DMS79 (cell line): ENCODE data around the gene ZNF787.

Experiments used
- DNase-seq: peaks from one replicate; lab custom pipeline; 2025; lab: John Stamatoyannopoulos, UW

ZNF787 gene

GRCh38 chr19:56120371-56121179 is 520 bp downstream of the ZNF787 start:
- DNase-seq, result no peak

DNA sequence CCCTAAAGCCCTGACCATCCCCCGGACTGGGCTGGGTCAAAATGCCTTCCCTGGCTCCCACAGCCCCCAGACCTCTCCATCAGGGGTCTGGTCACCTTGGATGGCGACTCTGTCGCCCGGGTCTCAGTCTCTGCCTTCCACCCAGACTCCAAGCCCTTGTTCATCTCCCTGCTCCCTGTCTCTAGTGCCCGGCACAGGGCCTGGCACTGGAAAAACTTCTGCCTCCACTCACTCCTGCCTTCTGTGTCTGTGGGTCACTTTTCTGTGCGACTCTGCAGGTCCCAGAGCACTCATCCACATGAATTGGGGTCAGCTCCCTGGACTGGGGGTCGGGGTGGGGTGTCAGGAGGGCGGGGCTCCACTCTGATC is 1.1 kb downstream of the ZNF787 start:
- DNase-seq, result no peak

DNA sequence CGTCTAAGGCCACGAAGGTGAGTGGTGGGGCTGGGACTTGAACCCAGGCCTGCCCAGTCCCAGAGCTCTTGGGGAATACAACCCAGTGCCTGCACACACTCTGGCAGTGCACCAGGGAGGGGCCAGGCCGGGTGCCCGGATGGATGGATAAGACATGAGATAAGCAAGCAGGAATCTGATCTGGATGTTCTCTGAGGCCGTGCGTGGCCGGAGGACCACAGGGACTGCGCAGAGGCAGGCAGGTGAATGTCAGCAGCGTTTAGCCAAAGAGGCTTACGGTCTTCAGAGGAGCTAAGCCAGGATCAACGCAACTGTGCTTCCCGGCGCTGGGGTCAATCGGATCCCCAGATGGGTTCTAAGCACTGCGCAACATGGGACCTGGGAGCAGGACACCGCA is 1.5 kb downstream of the ZNF787 start:
- no peak for DNase-seq

DNA sequence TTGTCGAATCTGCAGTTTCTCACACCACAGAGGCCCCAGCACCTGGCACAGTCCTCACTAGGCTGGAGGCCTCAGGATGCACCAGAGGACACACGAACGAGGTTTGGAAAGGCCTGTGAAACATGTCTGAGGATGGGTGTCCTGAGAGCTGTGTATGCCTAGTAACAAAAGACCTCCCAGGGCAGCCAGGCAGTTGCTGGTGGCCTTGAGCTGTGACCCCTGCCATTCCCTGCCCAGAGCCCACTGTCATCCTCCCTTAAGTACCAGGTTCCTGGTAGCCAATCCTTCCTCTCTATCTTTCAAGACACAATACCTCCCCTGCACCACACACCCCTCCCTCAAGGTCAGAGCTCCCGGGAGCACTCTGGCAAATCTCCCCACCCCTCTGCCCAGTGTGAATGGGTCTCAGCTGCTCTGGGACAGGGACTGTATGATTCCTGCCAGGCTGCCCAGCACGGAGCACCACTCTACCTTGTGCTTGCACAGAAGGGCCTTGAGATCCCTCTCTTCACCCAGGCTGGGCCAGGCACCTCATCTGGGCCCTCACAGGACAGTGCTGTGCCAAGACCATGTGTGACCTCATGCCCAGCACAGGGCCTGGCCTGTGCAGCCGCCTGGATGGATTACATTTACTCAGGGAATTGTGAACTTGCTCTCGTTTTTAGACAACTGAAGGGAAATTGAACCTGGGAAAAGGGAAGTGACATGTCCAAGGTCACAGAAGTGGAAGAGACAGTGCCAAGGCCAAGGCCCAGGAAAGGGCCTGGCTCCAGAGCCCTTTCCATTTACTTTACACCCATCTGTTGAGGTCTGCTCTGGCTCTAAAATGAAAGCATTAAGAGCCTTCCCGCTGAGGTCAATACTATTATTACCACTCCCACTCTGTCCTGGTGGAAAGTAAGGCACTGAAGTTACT is 2.2 kb downstream of the ZNF787 start:
- no peak for DNase-seq

GRCh38 chr19:56117889-56118288 is 3.2 kb downstream of the ZNF787 start:
- no peak for DNase-seq

- no peak for DNase-seq
These were observed 3.7 kb downstream of the ZNF787 start for GRCh38 chr19:56117376-56117884.

DNA sequence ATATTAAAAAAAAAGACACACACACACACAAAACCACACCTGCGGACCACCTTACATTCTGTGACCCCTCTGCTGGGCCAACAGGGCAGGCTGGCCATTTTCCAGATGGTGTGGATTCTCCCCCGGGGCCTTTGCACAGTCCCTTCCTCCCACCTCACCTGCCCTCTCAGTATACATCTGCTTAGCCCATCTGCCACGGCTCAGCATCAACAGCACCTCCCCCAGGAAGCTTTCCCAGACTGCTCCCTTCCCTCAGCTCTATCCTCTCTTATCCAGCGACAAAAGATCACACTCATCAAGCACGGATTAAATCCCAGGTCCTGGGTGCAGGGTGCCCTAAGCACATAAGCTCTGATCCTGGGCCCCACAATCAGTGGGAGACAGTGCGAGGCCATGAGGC is 4.5 kb downstream of the ZNF787 start:
- DNase-seq, result no peak

- no peak for DNase-seq
These were observed 5.6 kb downstream of the ZNF787 start for GRCh38 chr19:56115490-56115889.

GRCh38 chr19:56114778-56115110 is 6.4 kb downstream of the ZNF787 start:
- no peak for DNase-seq

DNA sequence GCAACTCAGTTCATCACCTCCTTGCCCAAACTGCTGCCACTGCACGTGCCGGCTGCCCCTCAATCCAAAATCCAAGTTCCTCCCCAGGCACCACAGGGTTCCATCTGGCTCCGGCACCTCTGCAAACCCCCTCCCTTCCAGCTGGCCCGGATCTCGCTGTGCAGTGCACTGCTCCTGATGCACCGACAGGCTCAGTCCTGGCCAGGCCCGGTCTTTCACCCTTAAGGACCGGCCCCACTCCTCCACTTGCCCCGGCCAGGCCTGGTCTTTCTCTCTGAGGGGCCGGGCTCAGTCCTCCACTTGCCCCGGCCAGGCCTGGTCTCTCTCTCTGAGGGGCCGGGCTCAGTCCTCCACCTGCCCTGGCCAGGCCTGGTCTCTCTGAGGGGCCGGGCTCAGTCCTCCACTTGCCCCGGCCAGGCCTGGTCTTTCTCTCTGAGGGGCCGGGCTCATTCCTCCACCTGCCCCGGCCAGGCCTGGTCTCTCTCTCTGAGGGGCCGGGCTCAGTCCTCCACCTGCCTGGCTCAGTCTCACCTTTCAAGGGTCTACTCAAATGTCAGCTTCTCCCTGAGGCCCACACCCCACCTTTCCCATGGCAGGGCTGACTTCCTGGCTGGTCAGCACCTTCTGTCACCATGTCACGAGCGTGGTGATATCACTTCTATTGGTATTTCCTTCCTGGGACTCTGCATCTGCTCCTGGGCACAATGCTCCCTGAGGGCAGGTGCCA is 6.9 kb downstream of the ZNF787 start:
- DNase-seq, result no peak

DNA sequence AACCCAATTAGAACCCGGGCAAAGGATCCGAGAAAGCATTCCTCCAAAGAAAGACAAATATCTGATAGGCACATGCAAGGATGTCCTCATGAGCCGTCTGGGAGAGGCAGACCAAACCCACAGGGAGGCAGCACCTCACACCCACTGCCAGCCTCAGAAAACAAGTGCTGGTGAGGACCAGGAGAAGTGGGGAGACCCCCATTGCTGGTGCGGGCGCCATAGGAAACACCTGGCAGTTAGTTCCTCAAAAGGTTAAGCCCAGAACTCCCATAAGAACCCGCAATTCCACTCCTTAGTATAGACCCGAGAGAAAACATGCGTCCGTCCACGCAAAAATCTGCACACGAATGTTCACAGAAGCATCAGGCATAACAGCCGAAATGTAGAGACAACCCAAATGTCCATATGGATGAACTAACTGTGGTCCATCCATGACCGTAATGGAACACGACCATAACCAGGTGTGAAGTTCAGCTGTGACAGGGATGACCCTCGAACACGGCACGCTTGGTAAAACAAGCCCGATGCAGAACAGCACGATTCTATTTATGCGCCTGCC is 7.9 kb downstream of the ZNF787 start:
- no peak for DNase-seq

- DNase-seq, result no peak
These were observed 8.8 kb downstream of the ZNF787 start for GRCh38 chr19:56112313-56112709.

GRCh38 chr19:56111601-56112312 is 9.3 kb downstream of the ZNF787 start:
- DNase-seq, result no peak

- DNase-seq, result no peak
These were observed 10.3 kb downstream of the ZNF787 start for GRCh38 chr19:56110515-56111448.

DNA sequence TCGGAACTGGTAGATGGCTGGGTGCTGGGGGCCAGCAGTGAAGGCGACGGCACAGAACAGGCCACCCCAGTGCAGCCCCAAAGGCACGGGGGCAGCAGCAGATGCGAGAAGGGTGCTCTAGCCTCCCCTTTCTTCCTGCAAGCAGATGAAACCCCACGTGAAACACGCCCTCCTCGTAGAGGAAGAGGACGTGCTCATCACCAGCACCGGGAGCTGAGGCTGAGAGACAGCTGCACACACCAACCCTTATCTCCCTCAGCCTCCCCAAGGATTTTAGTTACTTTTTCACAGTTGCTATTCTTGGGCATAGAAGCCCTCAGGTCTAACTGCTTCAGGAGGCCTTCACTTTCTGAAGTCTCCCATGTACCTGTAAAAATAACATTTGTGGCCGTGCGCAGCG is 11.9 kb downstream of the ZNF787 start:
- no peak for DNase-seq

GRCh38 chr19:56108447-56109195 is 12.5 kb downstream of the ZNF787 start:
- DNase-seq, result no peak

DNA sequence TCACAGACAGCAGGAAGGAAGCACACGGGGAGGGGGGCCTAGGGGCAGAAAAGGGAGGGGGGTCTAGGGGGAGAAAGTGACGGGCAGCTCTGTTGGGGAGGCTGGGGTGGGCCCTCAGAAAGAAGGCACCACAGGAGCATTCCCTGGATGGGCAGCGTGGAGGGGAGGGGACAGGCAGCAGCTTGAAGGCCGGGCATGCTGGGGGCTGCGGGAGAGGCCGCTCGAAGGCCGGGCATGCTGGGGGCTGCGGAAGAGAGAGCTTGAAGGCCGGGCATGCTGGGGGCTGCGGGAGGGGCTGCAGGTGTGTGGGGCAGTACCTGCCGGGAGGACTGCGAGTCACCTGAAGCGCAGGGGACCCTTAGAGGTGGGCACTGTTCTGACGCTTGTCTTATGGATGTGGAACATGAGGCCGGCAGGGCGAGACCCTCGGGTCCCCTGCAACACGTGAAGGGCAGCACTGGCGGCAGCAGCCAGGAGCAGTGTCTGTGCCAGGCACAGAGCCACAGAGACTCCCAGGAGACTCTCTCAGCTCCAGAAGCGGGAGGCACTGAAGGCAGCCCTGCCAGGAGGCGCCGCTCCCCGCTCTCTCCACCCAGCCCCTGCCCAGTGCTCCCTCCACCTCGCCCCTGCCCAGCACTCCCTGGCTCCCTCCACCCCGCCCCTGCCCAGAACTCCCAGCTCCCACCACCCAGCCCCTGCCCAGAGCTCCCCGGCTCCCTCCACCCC is 13.3 kb downstream of the ZNF787 start:
- no peak for DNase-seq

- DNase-seq, result no peak
These were observed 14.1 kb downstream of the ZNF787 start for GRCh38 chr19:56106993-56107392.

GRCh38 chr19:56106397-56106849 is 14.7 kb downstream of the ZNF787 start:
- DNase-seq, result no peak
